Measurements from ENCODE around the gene CEP135.
"Not testable (repeated sequence)": the region's sequence is repeated elsewhere in the genome, so short reads cannot be mapped to it uniquely, and the experiment has no call there.

CEP135 gene

DNA sequence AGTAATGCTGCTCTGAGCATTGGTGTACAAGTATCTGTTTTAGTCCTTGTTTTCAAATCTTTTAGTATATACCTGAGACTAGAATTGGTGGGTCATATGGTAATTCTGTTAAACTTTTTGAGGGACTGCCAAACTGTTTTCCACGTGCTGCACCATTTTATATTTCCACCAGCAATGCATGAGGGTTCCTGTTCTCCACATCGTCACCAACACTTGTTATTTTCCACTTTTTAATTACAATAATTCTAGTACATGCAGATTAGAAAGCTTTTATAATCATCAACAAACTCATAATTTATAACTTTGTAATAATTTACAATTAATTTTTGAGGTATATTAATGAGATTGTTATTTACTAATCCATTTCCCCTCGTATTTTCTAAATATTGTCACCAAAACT, 79.4 kb downstream of the CEP135 start:
- DNase-seq (ENCODE audit: low read depth) = no peak

DNA sequence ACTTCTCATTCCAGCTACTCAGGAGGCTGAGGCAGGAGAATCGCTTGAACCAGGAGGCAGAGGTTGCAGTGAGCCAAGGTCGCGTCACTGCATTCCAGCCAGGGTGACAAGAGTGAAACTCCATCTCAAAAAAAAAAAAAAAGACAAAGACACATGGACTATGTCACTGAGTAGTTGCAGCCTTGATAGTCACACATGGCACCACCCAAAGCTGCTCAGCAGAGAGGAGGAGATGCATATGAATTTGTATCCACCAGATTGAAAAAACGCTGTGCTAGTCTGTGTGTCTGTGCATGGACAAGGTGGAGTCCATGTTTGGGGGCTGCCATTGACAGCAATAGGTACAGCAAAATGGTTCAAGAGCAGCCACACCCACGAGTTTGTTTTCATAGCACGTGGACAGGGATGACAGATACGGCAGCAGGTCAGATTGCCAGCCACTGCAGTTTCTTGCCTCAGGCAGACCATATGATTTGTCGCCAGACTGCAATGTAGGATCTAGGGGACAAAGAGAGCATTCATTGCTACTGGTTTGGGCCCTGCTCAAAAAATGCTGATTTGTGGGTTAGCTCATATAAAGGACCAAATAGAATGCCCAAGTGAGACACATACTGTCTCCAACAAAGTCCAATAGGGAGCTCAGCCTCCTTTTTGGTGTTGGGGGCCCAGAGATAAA, 89.9 kb downstream of the CEP135 start:
- DNase-seq (ENCODE audit: low read depth) = no peak

DNA sequence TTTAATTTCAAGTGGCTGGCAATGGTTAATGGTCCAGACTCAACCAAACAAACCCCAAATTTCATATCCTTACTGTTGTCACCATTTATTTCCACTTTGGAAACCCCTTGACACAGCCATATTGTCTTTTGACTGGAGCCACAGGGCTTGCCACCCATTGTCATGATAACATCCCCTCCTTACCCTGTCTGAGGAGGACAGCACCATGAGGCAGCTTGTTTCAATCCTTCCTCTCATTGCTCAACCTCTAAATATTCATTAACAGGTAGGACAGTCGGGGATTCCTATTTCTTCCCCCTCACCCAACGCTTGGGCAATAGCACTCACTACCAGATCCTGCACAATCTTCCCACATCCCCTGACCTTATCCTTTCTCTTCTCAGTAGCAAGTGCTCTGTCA, 92.1 kb downstream of the CEP135 start:
- DNase-seq (ENCODE audit: low read depth) = no peak

DNA sequence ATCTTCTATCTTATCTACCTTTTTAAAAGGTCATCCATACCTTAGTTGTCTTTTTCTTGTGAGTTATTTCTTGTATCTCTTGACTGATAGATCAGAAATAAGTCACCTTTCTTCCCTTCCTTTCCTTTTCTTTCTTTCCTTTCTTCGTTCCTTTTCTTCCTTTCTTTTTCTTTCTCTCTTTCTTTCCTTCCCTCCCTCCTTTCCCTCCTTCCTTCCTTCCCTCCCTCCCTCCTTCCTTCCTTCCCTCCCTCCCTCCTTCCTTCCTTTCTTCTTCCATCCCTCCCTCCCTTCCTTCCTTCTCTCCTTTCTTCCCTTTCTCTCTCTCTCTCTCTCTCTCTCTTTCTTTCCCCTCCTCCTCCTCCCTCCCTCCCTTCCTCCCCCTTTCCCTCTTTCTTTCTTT, 93.5 kb downstream of the CEP135 start:
- DNase-seq (ENCODE audit: low read depth) = no peak

DNA sequence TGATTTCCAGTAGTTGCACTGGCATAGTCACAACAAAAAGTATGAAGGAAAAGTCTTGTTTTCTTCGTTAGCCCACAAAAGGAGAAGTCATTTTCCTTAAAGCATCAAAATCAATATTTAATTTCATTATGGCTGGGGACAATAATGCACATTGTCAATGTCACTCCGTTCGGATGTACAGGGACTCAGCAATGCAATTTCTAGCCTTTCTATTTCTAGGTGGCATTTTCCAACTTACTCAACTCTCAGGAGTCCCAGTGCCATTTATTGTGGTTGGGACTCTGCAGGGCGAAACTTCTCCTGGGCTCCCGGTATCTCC, 99.6 kb downstream of the CEP135 start:
- no peak for DNase-seq (ENCODE audit: low read depth)

GRCh38 chr4:56048702-56049431, 100.1 kb downstream of the CEP135 start:
- DNase-seq (ENCODE audit: low read depth) = no peak

DNA sequence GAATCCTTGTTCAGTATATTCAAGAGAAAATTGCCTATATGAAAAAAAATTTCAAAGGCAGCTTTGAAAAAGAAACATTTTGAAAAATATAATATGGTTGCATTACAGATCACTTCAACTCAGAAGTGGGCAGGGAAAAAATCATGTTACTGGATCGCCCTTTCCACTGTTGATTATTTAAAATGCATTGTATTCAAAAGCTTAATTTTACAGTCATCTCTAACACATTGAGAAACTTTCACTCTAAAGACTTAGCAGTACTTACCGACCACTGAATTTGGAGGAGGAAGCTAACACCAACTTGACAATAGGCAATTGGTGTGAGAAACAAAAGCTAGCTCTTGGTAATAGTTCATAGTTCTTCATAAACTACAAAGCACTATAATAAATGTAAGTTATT, 101.9 kb downstream of the CEP135 start:
- DNase-seq (ENCODE audit: low read depth) = no peak

- no peak for DNase-seq (ENCODE audit: low read depth)
Observed at GRCh38 chr4:56051029-56051709, 102.4 kb downstream of the CEP135 start.

DNA sequence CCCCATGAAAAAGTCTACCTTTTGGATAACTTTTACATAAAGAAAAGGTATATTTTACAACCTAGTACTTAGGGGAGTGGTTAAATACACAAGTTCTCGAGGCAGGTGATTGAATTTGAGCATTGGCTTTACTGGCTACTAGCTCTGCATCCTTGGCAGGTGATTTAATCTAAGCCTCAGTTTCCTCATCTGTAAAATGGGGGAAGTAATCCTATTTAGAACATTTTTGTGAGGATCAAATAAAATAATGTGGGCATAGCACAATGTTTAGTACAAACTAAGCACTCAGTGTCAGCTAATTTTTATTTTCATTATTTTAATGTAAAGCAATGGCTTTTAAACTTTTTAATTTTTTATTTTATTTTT, 102.9 kb downstream of the CEP135 start:
- no peak for DNase-seq (ENCODE audit: low read depth)

DNA sequence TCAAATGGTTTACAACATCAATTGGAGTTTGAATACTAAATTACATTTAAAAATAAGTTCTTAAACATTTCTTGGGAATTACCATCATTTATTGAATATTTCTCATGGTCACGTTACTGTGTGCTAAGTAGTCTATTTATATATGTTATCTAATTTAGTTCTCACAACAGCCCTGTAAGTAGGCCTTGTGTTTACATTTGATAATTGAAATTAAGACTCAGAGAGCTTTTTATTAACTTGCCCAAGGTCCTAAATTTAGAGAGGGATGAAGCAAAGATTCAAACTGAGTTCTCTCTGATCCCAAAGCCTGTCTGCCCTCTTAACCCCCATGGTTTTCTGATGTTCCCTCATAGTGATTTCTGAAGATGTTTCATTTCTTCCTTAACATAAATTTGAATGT, 103.7 kb downstream of the CEP135 start:
- DNase-seq (ENCODE audit: low read depth) = no peak

- DNase-seq (ENCODE audit: low read depth) = no peak
Observed at GRCh38 chr4:56052966-56053365, 104.2 kb downstream of the CEP135 start.

GRCh38 chr4:56055027-56055977, 106.6 kb downstream of the CEP135 start:
- DNase-seq (ENCODE audit: low read depth) = no peak

- no peak for DNase-seq (ENCODE audit: low read depth)
Observed at GRCh38 chr4:56055991-56056390, 107.2 kb downstream of the CEP135 start.

GRCh38 chr4:56058555-56058954, 109.8 kb downstream of the CEP135 start:
- no peak for DNase-seq (ENCODE audit: low read depth)

- no peak for DNase-seq (ENCODE audit: low read depth)
Observed at GRCh38 chr4:56060036-56060435, 111.3 kb downstream of the CEP135 start.

DNA sequence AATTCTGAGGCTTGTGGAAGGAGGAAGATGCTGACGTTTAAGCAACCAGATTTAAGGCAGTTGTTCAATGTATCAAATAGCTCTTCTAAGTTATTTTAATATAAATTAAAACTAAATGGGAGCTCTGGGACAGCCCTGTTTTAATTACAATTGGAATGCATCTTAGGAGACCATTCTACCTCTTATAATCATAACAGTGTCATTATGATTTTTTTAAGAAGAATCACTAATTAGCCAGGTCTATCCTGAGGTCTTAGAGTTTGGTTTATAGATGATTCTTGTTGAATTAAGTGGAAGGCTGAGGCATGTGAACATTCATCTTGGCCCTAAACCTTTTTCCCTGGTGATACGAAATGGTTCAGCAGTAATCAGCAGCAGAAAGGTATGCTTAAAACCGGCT, 113.4 kb downstream of the CEP135 start:
- no peak for DNase-seq (ENCODE audit: low read depth)

DNA sequence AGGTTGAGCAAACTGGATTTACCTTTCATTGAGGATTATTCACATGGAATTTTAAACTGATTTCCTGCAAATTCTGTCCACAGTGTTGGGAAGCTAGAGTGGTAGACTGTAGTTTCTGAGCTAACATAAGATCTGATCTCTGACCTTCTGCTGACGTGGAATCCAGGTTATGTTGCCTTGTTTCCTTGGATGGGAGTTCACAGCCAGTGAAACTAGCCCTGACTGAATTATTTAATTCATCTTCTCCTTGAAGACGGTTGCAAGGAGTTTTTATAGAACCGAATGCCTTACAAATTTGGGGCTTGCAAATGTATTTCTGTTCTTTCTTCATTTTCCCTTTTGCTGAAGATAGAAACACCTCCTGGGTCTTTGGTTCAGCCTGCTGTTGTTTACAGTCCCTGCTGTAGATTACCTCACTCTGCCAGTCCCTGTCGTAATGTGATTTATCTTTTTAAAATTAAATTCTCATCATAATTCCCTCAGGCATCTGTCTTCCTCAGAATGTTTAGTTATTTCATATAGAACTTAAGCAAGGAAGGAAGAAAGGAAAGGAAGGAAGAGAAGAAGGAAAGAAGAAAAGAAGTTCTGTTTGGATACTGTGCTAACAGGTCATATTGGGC, 113.9 kb downstream of the CEP135 start:
- DNase-seq (ENCODE audit: low read depth) = no peak

DNA sequence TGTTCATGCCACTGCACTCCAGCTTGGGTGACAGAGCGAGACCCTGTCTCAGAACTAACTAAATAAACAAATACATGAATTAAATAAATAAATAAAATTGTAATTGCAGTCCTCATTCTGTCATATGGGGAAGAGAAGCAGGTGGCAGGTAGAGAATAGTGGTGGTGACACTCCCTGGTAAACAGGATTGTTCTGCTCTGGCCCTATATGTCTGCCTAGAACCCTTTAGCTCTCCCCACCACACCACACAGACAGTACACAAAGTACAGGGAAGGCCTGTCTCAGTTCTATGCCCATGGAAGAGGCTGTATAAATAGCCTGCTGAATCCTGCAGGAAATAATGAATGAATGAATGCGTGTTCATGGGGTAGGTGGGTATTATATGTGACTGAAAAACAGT, 117.7 kb downstream of the CEP135 start:
- no peak for DNase-seq (ENCODE audit: low read depth)

GRCh38 chr4:56067826-56068225, 119.1 kb downstream of the CEP135 start:
- DNase-seq (ENCODE audit: low read depth) = no peak

DNA sequence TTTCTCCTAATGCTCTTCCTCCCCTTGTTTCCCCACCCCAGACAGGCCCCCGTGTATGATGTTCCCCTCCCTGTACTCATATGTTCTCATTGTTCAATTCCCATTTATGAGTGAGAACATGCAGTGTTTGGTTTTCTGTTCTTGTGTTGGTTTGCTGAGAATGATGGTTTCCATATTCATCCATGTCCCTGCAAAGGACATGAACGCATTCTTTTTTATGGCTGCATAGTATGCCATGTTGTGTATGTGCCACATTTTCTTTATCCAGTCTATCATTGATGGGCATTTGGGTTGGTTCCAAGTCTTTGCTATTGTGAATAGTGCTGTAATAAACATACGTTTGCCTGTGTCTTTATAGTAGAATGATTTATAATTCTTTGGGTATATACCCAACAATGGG, 124.0 kb downstream of the CEP135 start:
- DNase-seq (ENCODE audit: low read depth) = not testable (repeated sequence)

DNA sequence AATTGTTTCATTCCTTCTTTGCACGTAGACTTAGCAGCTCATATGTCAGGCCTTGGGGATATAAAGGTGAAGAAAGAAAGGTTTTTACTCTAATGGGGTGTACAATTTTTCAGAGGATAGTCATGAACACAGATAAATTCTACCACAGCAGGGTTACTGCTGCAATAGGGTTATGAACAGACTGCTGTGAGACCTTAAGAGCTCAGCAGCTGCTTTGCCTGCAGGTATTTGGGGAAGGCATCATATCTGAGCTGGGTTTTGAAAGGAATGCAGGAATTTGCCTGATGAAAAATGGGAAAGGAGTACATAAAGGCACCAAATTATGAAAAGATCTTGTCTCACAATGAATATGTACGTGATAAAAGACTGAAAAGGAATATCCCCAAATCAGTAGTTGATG, 128.9 kb downstream of the CEP135 start:
- no peak for DNase-seq (ENCODE audit: low read depth)

- DNase-seq (ENCODE audit: low read depth) = no peak
Observed at GRCh38 chr4:56078866-56079265, 130.1 kb downstream of the CEP135 start.
